NCI-H524 (cell line): ENCODE results near the gene NEK5.
"Not testable (repeated sequence)": the region's sequence is repeated elsewhere in the genome, so short reads cannot be mapped to it uniquely, and the experiment has no call there.

Source experiments
- DNase-seq, 2 experiments: peaks; one replicate each; lab custom pipeline; 2025; lab: John Stamatoyannopoulos, UW

NEK5 gene

GRCh38 chr13:52070929-52071523 is 57.8 kb downstream of the NEK5 start:
- DNase-seq: peak in 1 of 2 experiments; percentile 59

DNA sequence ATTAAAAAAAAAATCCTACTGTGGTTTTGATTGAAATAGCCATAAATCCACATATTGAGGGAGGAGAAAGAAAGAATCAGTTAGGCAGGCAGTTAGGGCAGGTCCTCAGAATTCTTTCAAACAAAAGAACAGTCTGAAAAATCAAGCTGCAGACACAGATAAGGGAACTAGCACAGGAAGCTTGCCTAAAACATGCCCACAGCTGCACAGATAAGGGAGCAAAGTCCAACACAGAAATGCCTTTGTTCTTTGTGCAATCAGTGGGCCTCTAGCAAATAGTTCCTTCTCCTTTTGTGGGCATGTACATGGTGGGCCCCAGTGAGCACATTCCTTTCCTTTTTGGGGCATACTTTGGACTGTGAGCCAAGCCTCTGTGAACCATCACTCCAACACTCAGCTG is 61.6 kb downstream of the NEK5 start:
- DNase-seq: no peak

DNA sequence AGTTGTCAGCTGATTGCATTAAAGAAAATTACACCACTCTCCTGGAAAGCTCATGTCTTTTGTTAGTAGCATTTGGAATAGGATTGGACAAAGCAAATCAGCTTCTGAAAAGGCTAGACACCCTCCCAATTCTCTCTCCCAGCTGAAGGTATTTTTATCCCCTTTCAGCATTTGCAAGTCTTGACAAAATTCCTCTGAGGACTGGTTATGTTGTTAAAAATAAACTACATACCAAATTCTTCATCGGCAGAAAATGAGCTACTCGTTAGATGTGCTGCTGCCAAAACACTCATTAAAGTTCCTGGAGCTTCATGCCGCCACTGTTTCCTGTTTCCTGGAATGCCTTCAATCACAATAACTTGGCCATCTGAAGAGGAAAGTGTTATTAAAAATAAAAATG is 67.3 kb downstream of the NEK5 start:
- no peak for DNase-seq

- not testable (repeated sequence) for DNase-seq
Measured at GRCh38 chr13:52061064-52061463, 67.8 kb downstream of the NEK5 start.

DNA sequence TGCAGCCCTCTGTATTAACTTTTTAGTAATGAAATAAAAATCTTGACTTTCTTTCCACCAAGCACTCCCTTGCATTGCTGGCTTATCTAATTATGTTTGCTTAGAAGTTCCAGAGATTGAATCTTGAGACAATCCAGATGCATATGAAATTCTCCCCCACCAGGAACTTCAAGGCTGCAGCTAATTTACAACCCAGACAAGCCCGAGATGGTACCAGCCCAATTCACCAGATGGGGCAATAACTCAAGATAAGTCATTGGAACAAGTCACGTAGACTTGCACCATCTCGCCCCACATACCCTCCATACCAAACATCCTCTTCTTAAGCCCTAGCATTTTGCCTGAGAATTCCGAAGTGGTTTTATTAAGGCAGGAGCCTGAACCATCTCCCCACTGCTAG is 75.4 kb downstream of the NEK5 start:
- no peak for DNase-seq

GRCh38 chr13:52051400-52051799 is 77.5 kb downstream of the NEK5 start:
- no peak for DNase-seq

DNA sequence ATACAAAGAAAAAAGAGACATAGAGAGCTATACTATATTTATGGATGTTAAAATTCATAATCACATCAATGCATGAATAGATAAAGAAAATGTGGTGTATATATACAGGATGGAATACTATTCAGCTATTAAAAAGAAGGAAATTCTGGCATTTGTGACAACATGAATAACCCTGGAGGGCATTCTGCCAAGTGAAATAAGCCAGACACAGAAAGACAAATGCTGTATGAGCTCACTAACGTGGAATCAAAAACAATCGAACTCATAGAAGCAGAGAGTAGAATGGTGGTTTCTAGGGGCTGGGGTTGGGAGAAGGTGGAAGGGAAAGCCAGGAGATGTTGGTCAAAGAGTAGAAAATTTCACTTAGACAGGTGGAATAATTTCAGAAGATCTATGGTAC is 80.4 kb downstream of the NEK5 start:
- no peak for DNase-seq

- no peak for DNase-seq
Measured at GRCh38 chr13:52047463-52047862, 81.4 kb downstream of the NEK5 start.

DNA sequence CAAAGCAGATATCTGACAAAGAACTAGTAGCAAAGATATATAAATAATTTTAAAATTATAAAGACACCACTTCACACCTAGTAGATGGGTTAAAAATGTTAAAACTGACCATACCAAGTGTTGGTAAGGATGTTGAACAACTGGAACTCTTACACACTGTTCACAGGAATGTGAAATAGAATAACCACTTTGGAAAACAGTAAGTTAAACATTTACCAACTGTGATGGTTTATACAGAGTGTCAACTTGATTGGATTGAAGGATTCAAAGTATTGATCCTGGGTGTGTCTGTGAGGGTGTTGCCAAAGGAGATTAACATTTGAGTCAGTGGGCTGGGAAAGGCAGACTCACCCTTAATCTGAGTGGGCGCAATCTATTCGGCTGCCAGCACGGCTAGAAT is 85.2 kb downstream of the NEK5 start:
- no peak for DNase-seq

DNA sequence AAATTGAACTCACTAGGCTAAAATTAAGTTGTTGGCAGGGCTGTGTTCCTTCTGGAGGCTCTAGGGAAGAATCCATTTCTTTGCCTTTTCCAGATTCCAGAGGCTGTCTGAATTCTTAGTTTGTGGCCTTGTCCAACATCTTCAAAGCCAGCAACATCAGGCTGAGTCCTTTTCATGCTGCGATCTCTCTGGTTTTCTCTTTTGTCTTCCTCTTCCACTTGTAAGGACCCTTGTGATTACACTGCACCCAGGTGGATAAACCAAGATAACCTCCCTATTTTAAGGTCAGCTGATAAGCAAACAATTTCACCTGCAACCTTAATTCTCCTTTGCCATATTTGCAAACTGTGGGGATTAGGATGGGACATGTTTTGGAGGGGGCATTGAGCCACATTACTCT is 92.8 kb downstream of the NEK5 start:
- no peak for DNase-seq

DNA sequence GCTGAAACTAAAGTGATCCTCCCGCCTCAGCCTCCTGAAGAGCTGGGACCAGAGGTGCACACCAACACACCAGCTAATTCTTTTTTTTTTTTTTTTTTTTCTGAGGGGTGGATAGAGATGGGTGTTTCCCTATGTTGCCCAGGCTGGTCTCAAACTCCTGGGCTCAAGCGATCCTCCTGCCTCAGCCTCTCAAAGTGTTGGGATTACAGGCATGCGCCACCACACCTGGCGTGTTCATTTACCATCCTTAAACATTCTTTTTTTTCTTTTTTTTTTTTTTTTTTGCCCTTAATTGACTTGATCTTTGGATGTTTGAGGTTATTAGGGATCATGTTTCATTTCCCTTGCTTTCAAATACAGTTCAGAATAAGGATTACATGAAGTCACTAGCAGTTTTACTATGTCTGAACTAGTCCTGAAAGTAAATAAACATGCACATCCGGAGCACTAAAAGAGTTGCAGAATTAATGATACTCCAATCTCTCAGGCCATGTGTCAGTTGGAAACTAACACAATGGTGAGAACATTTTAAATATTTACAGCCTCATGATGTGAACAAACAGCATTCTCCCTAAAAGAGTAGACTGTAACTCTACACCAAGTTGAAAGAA is 94.2 kb downstream of the NEK5 start:
- no peak for DNase-seq

- no peak for DNase-seq
Measured at GRCh38 chr13:52033039-52033438, 95.8 kb downstream of the NEK5 start.

DNA sequence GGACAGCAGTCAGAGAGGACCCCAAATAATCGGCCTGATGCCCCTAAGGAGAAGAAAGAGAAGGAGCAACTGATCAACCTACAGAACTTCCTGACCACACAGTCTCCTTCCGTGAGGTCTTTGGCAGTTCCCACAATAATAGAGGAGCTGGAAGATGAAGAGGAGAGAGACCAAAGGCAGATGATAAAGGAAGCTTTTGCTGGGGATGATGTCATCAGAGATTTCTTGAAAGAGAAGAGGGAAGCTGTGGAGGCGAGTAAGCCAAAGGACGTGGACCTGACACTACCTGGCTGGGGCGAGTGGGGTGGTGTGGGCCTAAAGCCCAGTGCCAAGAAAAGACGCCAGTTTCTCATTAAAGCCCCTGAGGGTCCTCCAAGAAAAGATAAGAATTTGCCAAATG is 98.5 kb downstream of the NEK5 start:
- not testable (repeated sequence) for DNase-seq

GRCh38 chr13:52029569-52029968 is 99.3 kb downstream of the NEK5 start:
- no peak for DNase-seq

GRCh38 chr13:52027832-52028231 is 101.0 kb downstream of the NEK5 start:
- no peak for DNase-seq

DNA sequence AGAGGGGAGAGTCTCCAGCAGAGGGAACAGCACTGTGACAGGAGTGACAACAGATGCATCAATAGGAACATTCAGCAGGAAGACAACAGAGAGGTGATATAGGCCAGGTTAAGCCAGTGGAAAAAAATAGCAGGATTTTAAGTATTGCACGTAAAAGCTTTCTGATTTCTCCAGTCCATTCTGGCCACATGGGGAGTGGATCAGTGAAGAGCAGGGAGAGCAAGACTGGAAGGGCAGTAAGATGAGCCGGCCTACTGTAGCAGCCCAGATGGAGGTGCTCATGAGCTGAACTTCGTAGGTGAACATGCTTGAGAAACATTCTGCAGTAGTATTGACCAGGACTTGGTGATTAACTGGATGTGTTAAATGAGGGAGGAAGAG is 102.6 kb downstream of the NEK5 start:
- no peak for DNase-seq

- DNase-seq: no peak
Measured at GRCh38 chr13:52025475-52026245, 103.2 kb downstream of the NEK5 start.

GRCh38 chr13:52024481-52024880 is 104.4 kb downstream of the NEK5 start, which contains the start of gene UTP14C:
Gene UTP14C (plus strand): TSS chr13:52024691. CDS start chr13:52028805, 4,114 bp downstream.
- DNase-seq: no peak

- DNase-seq: no peak
Measured at GRCh38 chr13:52022356-52022755, 106.5 kb downstream of the NEK5 start.

DNA sequence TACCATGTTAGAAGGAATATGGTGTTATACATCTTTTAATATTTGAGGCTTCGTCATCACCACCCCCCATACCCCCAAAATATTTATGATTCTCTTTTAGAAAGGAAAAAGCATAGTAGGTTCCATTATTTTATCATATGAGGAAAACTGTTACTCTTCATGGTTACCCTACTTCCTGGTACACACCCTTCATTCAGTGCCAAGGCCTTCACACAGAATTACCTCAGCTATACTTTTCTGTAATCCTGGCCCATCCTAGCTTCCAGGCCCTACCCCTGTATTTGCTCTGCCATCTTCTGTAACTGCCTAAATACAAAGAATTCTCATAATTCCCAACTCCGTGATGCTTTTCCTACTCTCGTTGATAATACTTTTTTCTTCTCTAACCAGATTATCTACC is 108.7 kb downstream of the NEK5 start:
- no peak for DNase-seq

DNA sequence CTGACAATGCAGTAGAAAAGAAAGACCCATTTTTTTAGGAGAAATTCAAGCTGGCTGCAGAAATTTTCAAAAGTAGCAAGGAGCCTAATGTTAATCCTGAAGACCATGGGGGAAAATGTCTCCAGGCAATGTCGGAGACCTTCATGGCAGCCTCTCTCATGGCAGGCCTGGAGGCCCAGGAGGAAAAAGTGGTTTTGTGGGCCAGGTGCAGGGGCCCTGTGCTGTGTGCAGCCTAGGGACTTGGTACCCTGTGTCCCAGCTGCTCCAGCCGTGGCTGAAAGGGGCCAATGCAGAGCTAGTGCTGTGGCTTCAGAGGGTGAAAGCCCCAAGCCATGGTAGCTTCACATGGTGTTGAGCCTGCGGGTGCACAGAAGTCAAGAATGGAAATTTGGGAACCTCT is 112.6 kb downstream of the NEK5 start:
- DNase-seq: no peak

- no peak for DNase-seq
Measured at GRCh38 chr13:52012512-52012836, 116.4 kb downstream of the NEK5 start.
